NCI-H82 treated with DMSO at 0.1 percent for 48 hours (cell line): ENCODE results near the gene ABCA8.
"Not testable (repeated sequence)": the region's sequence is repeated elsewhere in the genome, so short reads cannot be mapped to it uniquely, and the experiment has no call there.

Source experiments
- DNase-seq: peaks from one replicate; lab custom pipeline; 2025; ENCODE audit not compliant: unreplicated experiment; lab: John Stamatoyannopoulos, UW

The ABCA8 gene

DNA sequence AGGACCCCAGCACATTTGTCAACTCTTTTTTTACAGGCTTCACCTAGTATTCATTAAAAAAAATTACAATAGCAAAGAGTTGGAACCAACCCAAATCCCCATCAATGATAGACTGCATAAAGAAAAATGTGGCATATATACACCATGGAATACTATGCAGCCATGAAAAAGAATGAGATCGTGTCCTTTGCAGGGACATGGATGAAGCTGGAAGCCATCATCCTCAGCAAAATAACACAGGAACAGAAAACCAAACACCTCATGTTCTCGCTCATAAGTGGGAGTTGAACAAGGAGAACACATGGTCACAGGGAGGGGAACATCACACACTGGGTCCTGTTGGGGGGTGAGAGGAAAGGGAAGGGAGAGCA lies 11.4 kb downstream of the ABCA8 start:
- not testable (repeated sequence) for DNase-seq

DNA sequence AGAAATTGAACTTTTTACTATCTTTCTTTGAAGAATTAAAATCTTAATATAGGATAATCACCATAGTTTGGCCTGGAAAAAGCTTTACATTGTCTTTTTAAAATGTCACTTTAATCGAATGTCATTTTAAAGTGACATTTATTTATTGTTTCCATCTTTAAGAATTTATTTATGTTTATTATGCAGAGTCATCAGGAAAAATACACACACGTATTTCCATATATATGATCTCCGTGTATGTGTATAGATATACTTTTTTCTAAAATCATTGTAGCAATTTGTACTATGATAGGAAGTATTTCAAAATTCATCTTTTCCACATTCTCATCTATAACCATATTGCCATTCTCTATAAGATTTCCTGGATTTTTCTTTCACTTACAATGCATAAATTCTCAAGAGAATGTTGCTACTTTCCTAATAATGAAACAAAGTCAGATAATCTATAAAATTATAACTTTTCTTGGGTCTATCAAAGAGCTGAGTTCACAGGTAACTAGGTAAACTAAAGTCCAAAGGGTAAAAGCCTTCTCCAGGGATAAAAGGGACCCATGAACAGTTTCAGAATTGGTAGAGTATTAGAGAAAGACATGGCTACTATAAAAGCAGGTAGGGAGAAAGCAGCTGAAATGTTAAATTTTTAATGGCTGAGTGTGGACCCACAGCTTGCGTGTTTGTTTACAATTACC lies 11.9 kb downstream of the ABCA8 start:
- DNase-seq = no peak

DNA sequence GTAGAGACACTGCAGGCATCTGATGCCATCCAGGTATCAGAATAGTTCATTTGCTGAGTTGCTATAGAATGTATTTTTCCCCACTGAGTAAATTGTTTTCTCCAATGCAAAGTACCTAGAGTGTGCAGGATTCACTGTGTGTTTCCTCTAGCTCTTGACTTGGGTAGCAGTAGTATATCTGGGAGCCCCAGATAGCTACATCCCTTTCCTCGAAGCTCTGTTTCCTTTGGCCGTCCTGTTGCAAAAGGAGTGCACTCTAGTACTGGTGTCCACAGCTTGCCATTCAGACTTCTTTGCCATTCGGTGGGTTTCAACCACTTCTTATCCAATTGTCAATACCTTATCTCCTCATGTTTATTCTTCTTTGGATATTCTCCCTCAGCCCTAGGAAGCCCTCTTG lies 12.8 kb downstream of the ABCA8 start:
- no peak for DNase-seq

DNA sequence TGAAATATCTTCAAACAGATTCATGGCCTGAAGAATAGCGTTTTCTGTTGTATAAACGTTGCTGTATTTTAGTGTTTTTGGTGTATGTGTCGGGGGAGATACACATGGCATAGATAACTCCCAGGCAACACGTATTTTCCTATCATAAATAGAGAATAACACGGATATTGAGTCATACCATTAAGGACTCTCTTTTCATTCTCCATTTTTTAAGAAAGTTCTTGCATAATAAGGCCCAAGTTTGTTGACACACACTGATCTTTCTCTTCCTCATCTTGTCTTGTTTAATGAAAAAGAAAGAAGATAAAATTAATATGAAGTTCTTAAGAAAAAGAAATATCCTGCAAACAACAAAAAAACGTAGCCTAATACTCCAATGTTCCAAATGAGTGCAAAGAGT lies 13.4 kb downstream of the ABCA8 start:
- no peak for DNase-seq

DNA sequence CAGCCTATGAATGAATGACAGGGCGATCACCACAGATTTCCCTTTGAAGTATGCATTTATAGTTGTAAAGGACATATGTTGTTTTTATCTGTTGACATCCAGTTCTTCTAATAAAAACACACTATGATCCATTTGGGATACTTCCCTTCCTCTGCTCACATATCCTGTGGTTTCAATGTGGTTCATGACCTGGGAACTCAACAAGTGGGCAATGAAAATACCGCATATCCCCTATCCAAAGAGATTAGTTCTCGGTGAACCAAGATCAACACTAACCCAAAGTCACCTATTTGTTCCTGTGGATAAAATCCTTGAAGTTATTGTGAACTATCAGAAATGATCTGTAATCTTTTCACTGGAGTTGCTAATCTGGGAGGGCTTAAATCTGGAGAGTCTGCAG lies 16.0 kb downstream of the ABCA8 start:
- no peak for DNase-seq

DNA sequence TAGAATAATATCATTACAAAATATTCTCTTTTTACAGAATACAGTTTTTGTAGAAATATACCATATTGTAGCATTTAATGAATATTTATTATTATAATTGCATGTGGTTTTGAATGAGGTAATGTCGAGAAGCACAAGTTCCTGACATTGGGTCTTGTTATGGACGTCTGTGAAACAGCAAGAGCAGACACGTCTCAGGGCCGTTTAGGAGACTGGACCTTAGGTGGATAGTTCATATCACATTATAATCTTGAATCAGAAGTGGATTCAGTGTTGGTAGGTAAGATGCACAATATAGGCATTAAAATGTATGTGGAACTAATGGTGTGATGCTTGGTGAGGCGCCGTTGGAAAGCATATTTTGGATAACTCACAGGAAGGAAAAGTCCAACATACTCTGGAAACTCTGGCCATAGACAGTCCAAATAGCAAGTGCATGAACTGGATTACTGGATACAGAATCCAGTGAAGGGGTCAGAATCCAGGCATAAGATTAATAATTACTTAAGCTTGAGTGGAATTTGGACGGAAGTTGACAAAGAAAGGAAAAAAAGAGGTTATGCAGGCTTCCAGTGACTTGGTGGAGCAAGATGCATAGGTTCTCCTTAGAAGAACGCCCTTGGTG lies 17.2 kb downstream of the ABCA8 start:
- DNase-seq = no peak

- no peak for DNase-seq
Observed at GRCh38 chr17:68927516-68927915, 27.7 kb downstream of the ABCA8 start.

GRCh38 chr17:68924793-68925720 lies 30.1 kb downstream of the ABCA8 start:
- DNase-seq = no peak

DNA sequence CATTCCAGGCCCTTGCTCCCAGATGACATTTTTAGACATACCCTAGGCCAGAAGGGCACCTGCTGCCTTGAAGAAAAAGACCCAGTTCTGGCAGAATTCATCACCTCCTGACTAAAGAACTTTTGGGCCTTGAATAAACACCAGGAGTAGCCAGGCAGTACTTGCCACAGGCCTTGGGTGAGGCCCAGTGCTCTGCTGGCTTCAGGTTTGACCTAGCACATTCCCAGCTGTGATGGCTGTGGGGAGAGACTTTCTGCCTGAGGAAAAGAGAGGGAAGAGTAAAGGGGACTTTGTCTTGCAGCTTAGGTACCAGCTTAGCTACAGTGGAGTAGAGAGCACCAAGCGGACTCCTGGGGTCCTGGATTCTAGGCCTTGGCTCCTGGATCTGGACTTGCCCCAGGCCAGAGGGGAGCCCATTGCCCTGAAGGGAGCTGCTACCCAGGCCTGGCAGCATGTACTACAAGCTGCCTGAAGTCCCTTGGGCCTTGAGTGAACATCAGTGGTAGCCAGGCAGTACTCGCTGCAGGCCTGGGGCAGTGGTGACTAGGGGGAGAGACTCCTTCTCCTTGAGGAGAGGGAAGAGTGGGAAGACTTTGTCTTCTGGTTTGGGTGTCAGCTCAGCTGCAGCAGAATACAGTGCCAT lies 44.3 kb downstream of the ABCA8 start:
- DNase-seq = no peak

DNA sequence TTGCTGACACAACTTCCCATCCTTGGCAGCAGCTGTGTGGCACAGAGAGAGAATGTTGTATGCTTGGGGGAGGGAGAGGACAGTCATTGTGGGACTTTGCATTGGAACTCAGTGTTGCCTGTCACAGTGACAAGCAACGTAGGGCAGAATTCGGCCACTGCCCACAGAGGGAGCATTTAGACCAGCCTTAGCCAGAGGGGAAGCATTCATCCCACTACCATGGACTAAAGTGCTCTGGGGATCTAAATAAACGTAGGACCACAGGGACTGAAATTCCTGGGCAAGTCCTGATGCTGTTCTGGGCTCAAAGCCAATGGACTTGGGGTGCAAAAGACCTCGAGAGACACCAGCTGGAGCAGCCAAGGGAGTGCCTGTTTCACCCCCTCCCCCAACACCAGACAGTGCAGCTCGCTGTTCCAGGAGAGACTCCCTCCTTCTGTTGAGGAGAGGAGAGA lies 44.9 kb downstream of the ABCA8 start:
- DNase-seq = peak; percentile 87

GRCh38 chr17:68909066-68909465 lies 46.1 kb downstream of the ABCA8 start:
- DNase-seq = no peak

GRCh38 chr17:68908045-68908444 lies 47.1 kb downstream of the ABCA8 start:
- no peak for DNase-seq

GRCh38 chr17:68906638-68907037 lies 48.6 kb downstream of the ABCA8 start:
- DNase-seq = peak; percentile 14

GRCh38 chr17:68903286-68903685 lies 51.9 kb downstream of the ABCA8 start:
- no peak for DNase-seq

GRCh38 chr17:68897557-68897956 lies 57.6 kb downstream of the ABCA8 start:
- no peak for DNase-seq

- no peak for DNase-seq
Observed at GRCh38 chr17:68892658-68893057, 62.5 kb downstream of the ABCA8 start.

DNA sequence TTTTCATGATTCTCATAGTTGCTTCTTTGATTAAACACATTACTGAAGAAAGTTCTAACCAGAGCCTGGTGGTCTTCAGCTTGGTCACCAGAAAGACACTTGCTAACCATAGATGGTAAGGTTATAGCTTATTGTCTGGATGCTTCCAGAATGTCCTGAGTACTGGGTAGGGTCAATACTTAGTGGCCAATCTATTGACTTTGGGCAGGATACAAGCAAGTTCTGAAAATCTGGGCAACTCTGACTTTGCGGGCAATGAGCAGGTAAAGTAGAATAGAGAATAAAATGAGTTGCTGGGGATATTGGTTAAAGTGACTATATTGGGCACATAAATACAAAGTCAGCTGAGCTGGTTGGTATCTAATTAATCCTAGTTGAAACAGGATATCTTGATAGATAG lies 63.0 kb downstream of the ABCA8 start:
- no peak for DNase-seq

DNA sequence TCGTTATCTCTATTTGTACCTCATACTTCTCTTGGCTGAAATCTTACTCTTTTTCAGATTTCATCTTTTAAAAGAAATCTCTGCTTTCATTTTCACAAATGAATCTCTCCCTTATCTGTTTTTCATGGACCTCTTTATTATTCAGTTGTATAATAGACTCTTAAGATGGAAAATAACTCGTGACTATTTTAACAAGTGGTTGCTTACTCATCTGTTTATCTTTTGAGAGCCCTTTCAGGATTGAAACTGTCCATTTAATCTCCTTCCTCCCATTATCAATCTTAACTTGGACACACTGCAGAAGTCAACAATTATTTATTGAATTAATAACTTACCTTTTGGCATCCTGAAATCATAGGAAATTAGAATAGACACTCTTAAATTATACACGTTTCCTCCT lies 68.8 kb downstream of the ABCA8 start:
- no peak for DNase-seq

- no peak for DNase-seq
Observed at GRCh38 chr17:68884888-68885287, 70.3 kb downstream of the ABCA8 start.

DNA sequence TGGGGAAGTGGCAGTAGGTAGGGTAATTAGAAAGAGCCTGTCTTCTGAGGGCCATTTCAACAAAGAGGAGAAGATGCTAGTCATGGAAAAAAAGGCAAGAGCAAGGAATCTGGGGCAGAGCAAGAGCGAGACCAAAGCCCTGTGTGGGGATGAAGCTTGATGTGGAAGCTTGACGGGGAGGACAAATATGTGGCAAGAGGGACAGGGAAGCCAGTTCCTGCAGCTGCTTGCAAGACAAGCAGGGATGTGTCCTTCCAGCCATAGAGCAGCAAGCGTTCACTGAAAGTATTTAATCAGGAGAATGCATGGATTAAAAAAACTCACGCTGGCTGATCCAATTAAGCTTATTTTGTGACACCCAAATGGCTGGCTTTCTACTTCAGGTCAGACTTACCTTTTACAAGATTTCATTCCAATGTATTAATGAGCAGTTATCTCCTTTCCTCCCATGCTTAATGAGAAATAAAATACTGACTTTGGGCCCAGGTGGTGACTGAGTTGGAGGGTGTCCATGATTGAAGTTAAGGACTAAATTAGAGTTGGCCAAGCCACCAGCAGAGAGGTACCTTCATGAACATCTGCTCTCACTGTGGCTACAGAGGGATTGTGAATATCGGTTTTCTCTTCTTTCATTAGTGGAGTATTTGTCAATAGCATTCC lies 76.8 kb downstream of the ABCA8 start:
- peak; percentile 98 for DNase-seq

DNA sequence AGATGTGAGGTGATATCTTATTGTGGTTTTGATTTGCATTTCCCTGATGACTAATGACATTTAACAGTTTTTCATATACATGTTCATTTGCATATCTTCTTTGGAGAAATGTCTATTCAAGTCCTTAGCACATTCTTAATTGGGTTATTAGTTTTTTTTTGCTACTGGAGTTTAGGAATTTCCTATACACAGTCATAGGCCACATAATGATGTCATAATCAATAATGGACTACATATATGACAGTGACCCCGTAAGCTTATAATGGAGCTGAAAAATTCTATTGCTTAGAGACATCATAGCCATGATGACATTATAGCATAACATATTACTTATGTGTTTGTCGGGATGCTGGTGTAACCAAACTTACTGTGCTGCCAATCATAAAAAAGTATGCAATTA lies 83.7 kb downstream of the ABCA8 start:
- no peak for DNase-seq
